K562 (cell line): ENCODE data around the gene RARG. TPM values are rescaled to one million over a fixed set of nuclear protein-coding genes. Genes with fewer than 3 reads are reported as not detected.

Source experiments
- ATAC-seq: fragments of 200-7000 bp; cut with Tn5 transposase; 3 replicates; pipeline ENCODE4 v1.9.1; 2020; ENCODE audit warnings: moderate library complexity
- BruUV-seq: library from RNA; stranded (reverse); fragments of 400-500 nt; replicated peaks from 2 replicates; lab custom pipeline; 2021; lab: Mats Ljungman, UMichigan
- CTCF ChIA-PET: fragments of 300-600 bp; formaldehyde crosslinking; extraction: SDS; loops from one replicate; lab custom pipeline; 2021; ENCODE audit warnings: low intra/inter-chr PET ratio; lab: Yijun Ruan, JAX
- POLR2A ChIA-PET: fragments of 300-600, 350-650 bp; sonication (Branson Sonifier 250); formaldehyde crosslinking; extraction: SDS; loops from one replicate; lab custom pipeline; 2021; ENCODE audit warnings: antibody characterized with exemption, inconsistent platforms; lab: Yijun Ruan, JAX
- DNase-seq, 4 experiments: peaks; one replicate each; pipeline versions ENCODE4 v3.0.0 to v3.0.0-alpha.2; 2011 to 2018; ENCODE audit warnings: low spot score in 3 of 4, mixed read lengths in 3 of 4; ENCODE audit errors: extremely low read depth in 1 of 4
- FAIRE-seq: peaks from 2 replicates; lab custom pipeline; 2011; peaks lifted over from hg19 to GRCh38; lab: Jason Lieb, UNC
- H2AFZ ChIP-seq: 2 replicates; pipeline ENCODE4 v1.6.0; 2011; ENCODE audit warnings: low read depth, low read length, control low read depth, inconsistent platforms
- H3K27ac ChIP-seq: fragments of 200-600 bp; 3 replicates; pipeline ENCODE4 v1.8.0; 2011; ENCODE audit warnings: low read depth, mild to moderate bottlenecking, control low read depth, inconsistent platforms, low read length, moderate library complexity, mixed read lengths; ENCODE audit errors: extremely low read depth
- H3K27me3 ChIP-seq, 2 experiments: fragments of 300-600 bp in 1 of 2; 2 replicates in 1 of 2; 3 replicates in 1 of 2; pipeline versions ENCODE4 v1.6.0 to v1.8.0; 2011; ENCODE audit warnings: inconsistent platforms in 2 of 2, low read length in 2 of 2, mild to moderate bottlenecking in 1 of 2, mixed read lengths in 1 of 2, moderate library complexity in 1 of 2; ENCODE audit not compliant: control insufficient read depth in 2 of 2, insufficient read depth in 2 of 2
- H3K36me3 ChIP-seq: fragments of 300-600 bp; 3 replicates; pipeline ENCODE4 v1.8.0; 2011; ENCODE audit warnings: mild to moderate bottlenecking, low read length, inconsistent platforms; ENCODE audit not compliant: control insufficient read depth, insufficient read depth
- H3K4me1 ChIP-seq, 2 experiments: fragments of 200-600 bp in 1 of 2; replicated peaks in 1 of 2; 2 replicates in 1 of 2; 3 replicates in 1 of 2; pipeline versions ENCODE4 v1.5.1 to v1.8.0; 2011; ENCODE audit warnings: inconsistent platforms in 2 of 2, low read length in 2 of 2, mild to moderate bottlenecking in 1 of 2, mixed read lengths in 1 of 2, moderate library complexity in 1 of 2; ENCODE audit not compliant: control insufficient read depth in 2 of 2, insufficient read depth in 2 of 2
- H3K4me2 ChIP-seq: 2 replicates; pipeline ENCODE4 v1.6.1; 2011; ENCODE audit warnings: low read length, control low read depth, inconsistent platforms, mixed read lengths; ENCODE audit not compliant: insufficient read depth
- H3K4me3 ChIP-seq: fragments of 200-600 bp; sonication (generic), shearing (Covaris generic); 2 replicates; pipeline ENCODE4 v1.5.1; 2016; ENCODE audit warnings: control low read depth, inconsistent platforms
- H3K79me2 ChIP-seq: fragments of 200-600 bp; 3 replicates; pipeline ENCODE4 v1.8.0; 2011; ENCODE audit warnings: low read length, inconsistent platforms; ENCODE audit not compliant: control insufficient read depth, insufficient read depth
- H3K9ac ChIP-seq, 2 experiments: 2 replicates each; pipeline versions ENCODE4 v1.6.0 to v1.6.1; 2011; ENCODE audit warnings: low read depth in 2 of 2, low read length in 2 of 2, control low read depth in 1 of 2, inconsistent platforms in 1 of 2, mild to moderate bottlenecking in 1 of 2, mixed read lengths in 1 of 2; ENCODE audit not compliant: insufficient read depth in 1 of 2
- H3K9me1 ChIP-seq: one replicate; pipeline ENCODE4 v1.6.0; 2011; ENCODE audit warnings: inconsistent platforms, mild to moderate bottlenecking, low read length, moderate library complexity; ENCODE audit not compliant: control insufficient read depth, insufficient read depth
- H3K9me3 ChIP-seq: replicated peaks from 2 replicates; pipeline ENCODE4 v1.5.1; 2011; ENCODE audit warnings: low read depth, low read length, inconsistent platforms; ENCODE audit not compliant: control insufficient read depth, insufficient read depth
- H4K20me1 ChIP-seq: replicated peaks from 2 replicates; pipeline ENCODE4 v1.6.1; 2011; ENCODE audit warnings: low read length, inconsistent platforms, mixed read lengths; ENCODE audit not compliant: control insufficient read depth, insufficient read depth
- ARHGAP35 ChIP-seq: fragments of 450-650 bp; IDR thresholded peaks from 2 replicates; pipeline ENCODE4 v1.6.1; 2018; ENCODE audit not compliant: partially characterized antibody
- CREM ChIP-seq: IDR thresholded peaks from 2 replicates; pipeline ENCODE4 v1.6.1; 2014; ENCODE audit warnings: antibody characterized with exemption, low read depth
- POLR2AphosphoS5 ChIP-seq: IDR thresholded peaks from 2 replicates; pipeline ENCODE4 v1.6.1; 2011; ENCODE audit warnings: mild to moderate bottlenecking, low read depth, low read length, moderate library complexity; ENCODE audit not compliant: control insufficient read depth, insufficient read depth
- SRSF7 ChIP-seq: fragments of 200-400 bp; formaldehyde crosslinking; optimal IDR thresholded peaks from 2 replicates; pipeline ENCODE3; 2017; ENCODE audit warnings: mild to moderate bottlenecking, low read depth, low read length
- ZKSCAN1 ChIP-seq: fragments of 150-350 bp; IDR thresholded peaks from 2 replicates; pipeline ENCODE4 v1.6.1; 2016; ENCODE audit warnings: low read depth, low read length
- ZNF253 ChIP-seq: fragments of 250-450 bp; sonication (Bioruptor Pico); conservative IDR thresholded peaks from 2 replicates; pipeline ENCODE4 v1.6.1; 2021; ENCODE audit warnings: mild to moderate bottlenecking
- ZNF586 ChIP-seq: fragments of 450-650 bp; formaldehyde crosslinking; conservative IDR thresholded peaks from 2 replicates; pipeline ENCODE4 v1.4.0; 2020; ENCODE audit warnings: mild to moderate bottlenecking, moderate library complexity
- WGBS: fragments of 100-300 bp; shearing (Covaris generic); methylation state at CpG from one replicate; pipeline ENCODE4 v1.1.6; 2016; ENCODE audit warnings: low coverage, mixed read lengths; ENCODE audit not compliant: insufficient coverage; ENCODE audit errors: missing lambda C conversion rate; 5-methylcytosine and 5-hydroxymethylcytosine counted together
- in situ Hi-C: fragments of 300-500 bp; cut with MboI; formaldehyde crosslinking; loops from 4 replicates; pipeline ENCODE4 v1.15.0; 2018; ENCODE audit warnings: inconsistent platforms, mixed read lengths
- intact Hi-C: fragments of 100-400 bp; cut with micrococcal nuclease; formaldehyde crosslinking; loops from 2 replicates; pipeline ENCODE4 v1.14.2; 2022
- polyA plus RNA-seq, 8 experiments: library from polyadenylated mRNA; depleted of rRNA in 4 of 8; stranded (reverse) in 5 of 8; unstranded in 3 of 8; fragments of >200 nt; fragmentation: Nextera tagmentation in 2 of 8; fragmentation: Illumina TruSeq in 1 of 8; extraction: Ambion mirVana in 2 of 8; extraction: Trizol in 1 of 8; gene quantifications; 2 replicates each; pipeline versions ENCODE4 v1.2.1 to v1.2.3, GENCODE V29; 2011 to 2014; ENCODE audit warnings: inconsistent platforms in 1 of 8, missing spikeins in 1 of 8
- total RNA-seq, 7 experiments: library from RNA; depleted of rRNA in 6 of 7; stranded (reverse); fragments of >200 nt in 6 of 7; fragmentation: Illumina TruSeq in 2 of 7; extraction: Trizol in 2 of 7; gene quantifications; 2 replicates each; pipeline versions ENCODE4 v1.2.1 to v1.2.3, GENCODE V29; 2011 to 2021; ENCODE audit warnings: low replicate concordance in 1 of 7

Gene RARG
- total and polyA plus RNA-seq, 9 of the 15 experiments (the other 6 are each of a cell fraction or from before 2014, with no cell fraction given): 0.18 to 7.6 (median 3.8) TPM

GRCh38 chr12:53227836-53228235 is 4.2 kb downstream of the RARG start (continued):
- TF ChIP-seq SRSF7: no peak

DNA sequence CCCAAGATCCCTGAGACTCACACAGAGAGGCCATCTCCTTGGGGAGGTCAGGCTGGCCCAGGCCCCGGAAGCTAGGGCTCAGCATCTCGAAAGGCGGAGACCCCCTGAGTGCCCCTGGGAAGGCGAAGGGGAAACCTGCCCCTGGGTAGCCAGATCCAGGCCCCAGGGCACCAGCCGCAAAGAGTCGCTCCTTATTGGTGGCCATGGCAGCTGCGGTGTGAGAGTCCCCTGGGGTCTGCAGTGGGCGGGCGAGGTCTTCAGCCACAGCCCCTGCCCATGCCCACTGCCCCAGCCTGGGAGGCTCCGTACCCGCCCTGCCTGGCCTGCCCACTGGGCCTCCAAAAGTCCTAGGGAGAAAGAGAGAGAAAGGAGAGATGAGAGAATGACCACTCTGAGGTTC is 4.7 kb downstream of the RARG start:
- FAIRE-seq (no peak), ATAC-seq (no peak), DNase-seq (no peak)
- intact Hi-C loops (no loop called here), in situ Hi-C loops (no loop called here)
- Histone ChIP-seq H3K27me3 (no peaks in the 10 kb centered on the region), H4K20me1 (no peaks in the 10 kb centered on the region; the same call in 1 of the 2 replicates), H3K4me1 (peaks cover 27 to 41% of the 10 kb centered on the region in 2 experiments), H3K9ac (no peak overlapping the region), H3K4me2 (no peak overlapping the region), H3K79me2 (no peaks in the 10 kb centered on the region), H3K9me1 (no peaks in the 10 kb centered on the region), H3K9me3 (no peaks in the 10 kb centered on the region), H2AFZ (no peak overlapping the region), H3K36me3 (no peaks in the 10 kb centered on the region), H3K27ac (no peak overlapping the region), H3K4me3 (no peak overlapping the region)
- ChIA-PET CTCF (no interaction called here), POLR2A (interaction anchor here (0.6 kb wide), 1 partner anchor 91 kb away, joined by 4 read pairs; no protein-coding TSS in a partner anchor)
- TF ChIP-seq ARHGAP35: no peak
- no peak for TF ChIP-seq ZNF586 (CRISPR knock-in tag)
- no peak for TF ChIP-seq POLR2AphosphoS5
- TF ChIP-seq ZNF253: no peak
- TF ChIP-seq ZKSCAN1: no peak
- TF ChIP-seq CREM: no peak
- BruUV-seq: no TSS peak
- 69% methylated on average over 10 of the region's 11 CpGs for WGBS
